ENCODE measurements around the gene LAMA2.
A peak's percentile ranks its signal among the peaks of the same experiment; 100 is the strongest.

Gene LAMA2

DNA sequence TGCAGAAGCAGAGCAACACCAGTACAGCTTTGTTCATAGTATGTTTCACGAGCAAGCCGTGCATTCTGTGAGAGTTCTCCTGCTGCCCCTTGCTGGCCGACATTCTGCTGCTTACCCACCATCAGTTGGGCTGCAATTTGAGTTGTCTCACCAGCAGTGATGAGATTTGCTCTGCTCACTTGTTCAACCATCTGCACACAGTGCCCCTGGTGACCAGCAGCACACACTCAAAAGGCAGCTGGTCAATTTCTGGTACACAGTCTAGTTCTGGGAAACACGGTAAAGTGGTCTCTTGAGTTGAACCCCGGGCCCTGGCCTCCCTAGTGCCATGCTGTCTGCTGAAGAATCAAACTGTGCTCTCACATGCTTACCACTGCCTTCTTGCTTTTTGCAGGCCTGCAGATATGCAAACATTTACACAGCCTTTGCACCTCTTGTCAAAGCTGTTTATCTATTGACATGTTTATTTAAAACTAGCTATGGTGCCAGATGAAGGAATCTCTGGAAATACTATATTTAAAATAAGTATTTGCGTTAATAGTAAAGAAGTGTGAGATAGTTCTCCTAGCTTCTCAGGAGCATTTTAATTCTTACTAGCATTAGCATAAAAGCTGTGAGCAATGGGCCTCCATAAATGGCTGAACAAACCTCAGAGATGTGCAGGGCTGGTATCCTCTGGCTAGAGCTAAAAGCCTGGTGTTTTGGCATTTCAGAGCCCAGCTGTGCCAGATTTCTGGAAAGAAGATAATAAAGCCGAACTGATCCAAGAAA lies 592.7 kb downstream of the LAMA2 start:
- DNase-seq: no peak

DNA sequence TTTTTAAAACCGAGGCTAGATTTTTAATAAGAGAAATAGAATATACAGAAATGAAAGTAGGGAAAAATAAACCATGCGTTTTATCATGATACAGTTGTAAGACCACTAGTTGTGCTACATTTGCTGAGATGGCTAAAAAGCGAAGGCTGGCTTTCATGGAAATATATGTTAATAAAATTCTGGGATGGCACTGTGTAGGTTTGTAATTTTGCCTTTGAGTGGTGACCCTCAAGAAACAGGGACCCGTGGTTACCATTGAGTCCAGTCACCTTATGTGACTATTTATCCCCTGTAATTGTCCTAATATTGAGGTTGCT lies 593.3 kb downstream of the LAMA2 start:
- DNase-seq: no peak

DNA sequence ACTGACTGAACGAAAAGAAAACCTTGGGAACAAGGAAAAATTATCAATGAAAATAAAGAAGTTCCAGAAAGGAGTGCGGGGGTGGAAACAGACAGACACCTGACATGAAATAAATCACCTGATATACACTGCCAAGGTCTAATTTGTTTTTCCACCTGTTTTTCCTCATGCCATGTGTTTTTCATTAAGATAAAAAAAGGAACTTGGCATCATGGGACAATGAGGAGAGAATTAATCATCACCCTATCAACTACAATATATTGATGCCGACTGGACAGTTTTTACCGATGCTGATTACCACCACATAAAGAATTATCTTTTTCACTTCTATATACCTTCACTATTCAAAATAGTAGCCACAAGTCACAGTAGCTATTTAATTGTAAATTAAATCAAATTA lies 593.9 kb downstream of the LAMA2 start:
- DNase-seq: no peak

DNA sequence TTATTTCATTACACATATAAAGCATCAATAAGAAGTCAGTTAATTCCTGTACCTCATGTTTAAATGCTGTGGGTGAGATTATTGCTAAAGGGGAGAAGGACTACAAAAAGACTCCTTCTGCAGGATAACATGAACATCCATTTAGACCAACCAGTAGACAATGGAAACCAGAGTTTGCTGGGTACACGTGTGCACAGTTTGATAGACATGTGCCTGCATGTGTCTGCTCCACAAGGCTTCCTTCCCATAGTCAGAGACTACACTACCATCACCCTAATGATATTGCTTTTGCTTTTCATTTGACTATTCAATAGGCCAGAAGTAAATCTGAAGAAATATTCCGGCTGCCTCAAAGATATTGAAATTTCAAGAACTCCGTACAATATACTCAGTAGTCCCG lies 595.4 kb downstream of the LAMA2 start:
- DNase-seq: no peak

- no peak for DNase-seq
These were observed 598.8 kb downstream of the LAMA2 start for GRCh38 chr6:129481706-129482105.

GRCh38 chr6:129485746-129486145 lies 602.8 kb downstream of the LAMA2 start:
- DNase-seq: no peak

GRCh38 chr6:129486327-129486726 lies 603.4 kb downstream of the LAMA2 start:
- no peak for DNase-seq

DNA sequence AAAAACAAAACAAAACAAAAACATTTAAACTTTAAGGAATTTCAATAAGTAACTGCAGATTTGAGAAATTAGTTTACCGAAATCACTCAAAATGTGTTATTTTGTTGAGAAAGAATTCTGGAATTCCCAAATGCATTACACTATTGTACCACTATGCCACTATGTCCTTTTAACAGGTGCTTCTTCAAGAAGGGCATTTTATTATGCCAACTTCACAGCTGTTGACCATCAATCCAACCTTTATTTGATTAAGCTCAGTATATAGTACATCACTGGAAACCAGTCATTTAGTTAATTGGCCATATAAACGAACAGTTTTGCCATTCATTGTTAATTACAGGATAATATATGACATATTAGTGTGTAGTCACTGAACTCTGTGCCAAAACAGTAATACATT lies 605.4 kb downstream of the LAMA2 start:
- DNase-seq: no peak

GRCh38 chr6:129489215-129489765 lies 606.4 kb downstream of the LAMA2 start:
- DNase-seq: no peak

- DNase-seq: peak; percentile 49
These were observed 607.8 kb downstream of the LAMA2 start for GRCh38 chr6:129490521-129491255.

DNA sequence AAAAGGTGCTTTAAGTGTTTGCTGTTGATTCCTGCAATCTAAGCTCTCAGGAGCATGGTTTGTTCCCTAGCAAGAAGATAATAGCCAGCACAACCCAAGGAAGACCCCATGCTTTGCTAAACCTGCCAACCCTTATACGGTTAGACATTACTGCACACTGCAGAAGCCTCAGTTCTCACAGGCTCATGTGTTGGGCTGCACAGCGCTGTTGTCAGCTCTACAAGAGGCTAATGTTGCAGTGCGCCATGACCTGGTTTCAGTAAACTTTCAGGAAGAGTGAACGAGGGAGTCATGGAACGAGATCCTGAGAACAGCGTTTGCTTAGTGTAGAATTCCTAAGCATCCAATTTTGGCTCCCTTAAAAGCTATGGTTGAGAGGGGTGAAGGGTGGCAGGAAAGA lies 608.5 kb downstream of the LAMA2 start:
- DNase-seq: no peak

DNA sequence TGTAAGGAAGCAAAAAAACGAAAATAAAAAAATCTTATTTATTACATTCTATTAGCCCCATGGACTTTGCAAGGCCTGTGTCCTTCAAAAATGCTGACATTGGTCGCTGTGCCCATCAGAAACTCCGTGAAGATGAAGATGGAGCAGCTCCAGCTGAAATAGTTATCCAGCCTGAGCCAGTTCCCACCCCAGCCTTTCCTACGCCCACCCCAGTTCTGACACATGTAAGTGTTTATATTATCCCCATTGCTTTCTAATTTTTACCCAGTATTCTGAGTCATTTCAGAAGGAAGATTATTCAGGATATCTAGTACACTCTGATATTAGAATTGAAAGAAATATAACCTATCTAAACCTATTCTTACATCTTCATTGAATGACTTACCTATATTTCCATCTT lies 609.3 kb downstream of the LAMA2 start:
- DNase-seq: no peak

- no peak for DNase-seq
These were observed 610.5 kb downstream of the LAMA2 start for GRCh38 chr6:129493354-129493902.

GRCh38 chr6:129494099-129494498 lies 611.2 kb downstream of the LAMA2 start:
- DNase-seq: no peak

DNA sequence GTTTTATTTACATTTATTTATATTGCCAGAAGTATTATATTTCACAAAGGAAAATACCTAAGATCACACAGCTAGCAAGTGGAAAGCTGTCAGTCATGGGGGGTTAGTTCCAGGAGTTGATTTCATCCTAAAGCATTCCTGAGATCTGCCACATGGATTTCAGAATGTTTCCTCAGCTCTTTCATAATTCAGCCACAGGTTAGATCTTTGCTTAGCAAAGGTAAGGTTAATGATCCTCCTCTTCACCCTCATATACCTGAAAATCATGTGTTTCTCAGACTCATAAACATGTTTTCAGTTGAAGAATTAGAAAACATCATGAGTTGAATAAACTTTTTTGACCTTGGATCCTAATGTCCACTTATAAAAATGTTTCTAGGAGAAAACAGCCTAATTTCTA lies 611.6 kb downstream of the LAMA2 start:
- no peak for DNase-seq

DNA sequence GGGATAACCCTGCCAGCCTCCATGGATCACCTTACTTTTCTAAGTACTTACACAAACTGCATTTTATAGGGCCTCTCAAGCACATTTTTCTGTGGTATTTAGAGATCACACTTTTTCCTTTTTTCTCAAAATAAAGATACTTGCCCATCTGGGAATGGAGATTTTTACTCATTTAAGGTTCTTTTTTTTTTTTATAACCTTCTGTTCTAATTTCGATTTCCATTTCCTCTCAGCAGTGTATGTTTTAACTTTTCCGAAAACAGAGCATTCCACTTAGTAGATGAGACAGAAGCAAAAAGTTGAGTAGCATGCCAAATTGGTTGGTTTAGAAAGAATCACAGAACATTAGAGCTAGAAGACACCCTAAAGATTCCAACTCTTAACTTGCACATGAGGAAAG lies 612.7 kb downstream of the LAMA2 start:
- no peak for DNase-seq

DNA sequence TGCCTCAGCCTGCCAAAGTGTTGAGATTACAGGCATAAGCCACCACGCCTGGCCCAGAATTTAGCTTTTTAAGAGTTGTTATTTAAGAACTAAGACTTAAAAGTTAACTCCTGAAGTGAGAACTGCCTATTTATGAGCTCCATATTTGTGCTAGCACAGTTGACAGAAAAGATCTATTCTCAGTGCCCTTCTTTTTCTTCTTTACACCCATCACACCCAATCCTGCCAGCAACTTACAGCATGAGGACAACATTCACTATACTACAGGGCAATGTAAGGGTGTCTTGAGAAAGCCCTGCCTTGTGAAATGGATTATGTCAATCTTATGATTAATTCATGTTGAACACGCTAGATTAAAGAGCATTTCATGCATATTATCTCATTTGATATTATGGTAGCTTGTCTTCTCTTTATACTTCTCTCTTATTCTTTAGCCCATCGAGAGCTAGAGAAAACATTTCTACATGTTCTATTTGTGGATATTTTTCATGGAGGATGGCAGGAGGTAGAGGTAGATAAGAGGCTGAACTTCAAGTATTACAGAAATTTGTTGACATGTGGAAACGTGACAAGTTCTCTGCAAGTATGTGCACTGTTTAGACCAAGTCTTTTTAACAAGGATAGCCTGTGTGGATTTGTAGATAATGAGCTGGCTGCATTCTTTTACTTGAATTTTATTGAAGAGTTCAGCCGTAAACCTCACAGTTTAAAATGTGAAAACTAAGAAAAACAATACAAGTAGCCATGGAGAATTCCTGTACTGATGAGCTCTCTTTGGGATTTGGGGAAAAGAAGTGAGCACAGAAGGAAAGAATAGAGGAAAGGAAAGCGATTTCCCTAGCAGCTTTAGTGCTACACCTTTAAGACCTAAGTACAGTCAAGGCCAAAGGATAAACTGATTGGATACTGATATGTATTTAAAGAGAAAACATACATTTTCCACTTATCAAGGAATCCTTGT lies 614.8 kb downstream of the LAMA2 start:
- no peak for DNase-seq

DNA sequence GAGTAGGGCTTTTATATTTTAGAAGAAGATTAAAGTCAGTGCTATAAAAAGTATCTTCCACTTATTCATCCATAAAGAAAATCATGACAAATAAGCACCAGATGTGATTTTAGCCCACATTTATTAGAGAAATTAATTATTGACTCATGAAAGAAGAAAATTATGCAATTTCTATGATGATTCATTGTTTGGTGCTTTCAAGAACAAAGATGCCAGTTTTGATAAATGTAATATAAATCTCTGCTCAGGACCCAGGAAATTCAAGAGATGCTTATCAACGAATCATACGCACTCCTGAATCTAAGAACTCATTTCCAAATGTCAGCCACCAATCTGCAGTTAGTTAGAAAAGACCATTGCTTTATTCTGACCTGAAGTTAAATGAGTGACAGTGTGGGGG lies 615.6 kb downstream of the LAMA2 start:
- no peak for DNase-seq

DNA sequence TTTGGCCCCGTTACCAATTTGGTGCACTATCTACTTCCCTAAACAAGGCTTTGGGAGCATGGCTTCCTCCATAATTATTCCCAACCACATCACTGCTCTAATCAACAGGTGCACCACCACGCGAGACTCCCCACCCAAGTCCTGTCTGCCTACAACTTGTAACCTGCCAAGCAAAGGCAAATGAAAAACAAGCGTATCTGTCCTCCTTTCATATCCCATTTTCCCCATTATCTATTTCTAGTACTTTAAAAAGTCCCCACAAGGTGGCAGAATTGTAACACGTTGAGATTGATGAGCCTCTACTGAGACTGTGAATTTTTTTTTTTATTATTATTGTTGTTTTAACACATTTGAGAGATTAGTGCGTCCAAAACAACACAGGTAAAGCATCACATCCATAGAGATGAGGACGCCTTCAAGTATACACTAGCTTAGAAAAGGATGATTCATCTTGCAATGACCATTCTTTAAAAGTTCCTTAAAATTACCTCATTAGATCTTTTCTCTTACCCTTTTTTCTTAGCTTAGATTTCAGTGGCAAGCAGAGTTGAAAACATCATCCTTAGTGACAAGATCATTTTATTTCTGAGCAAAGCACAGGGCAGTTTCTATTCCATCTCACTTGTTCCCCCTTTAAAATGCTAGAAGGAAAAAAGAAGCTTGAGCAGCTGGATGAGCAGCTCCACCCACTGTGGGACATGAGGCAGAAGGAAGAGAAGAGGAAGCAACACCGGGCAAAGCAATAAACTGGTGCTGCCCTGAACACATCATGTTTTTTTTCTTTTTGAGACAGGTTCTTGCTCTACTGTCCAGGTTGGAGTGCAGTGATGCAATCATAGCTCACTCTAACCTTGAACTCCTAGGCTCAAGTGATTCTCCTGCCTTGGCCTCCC lies 616.3 kb downstream of the LAMA2 start:
- DNase-seq: no peak

GRCh38 chr6:129499843-129500219 lies 616.9 kb downstream of the LAMA2 start:
- no peak for DNase-seq

DNA sequence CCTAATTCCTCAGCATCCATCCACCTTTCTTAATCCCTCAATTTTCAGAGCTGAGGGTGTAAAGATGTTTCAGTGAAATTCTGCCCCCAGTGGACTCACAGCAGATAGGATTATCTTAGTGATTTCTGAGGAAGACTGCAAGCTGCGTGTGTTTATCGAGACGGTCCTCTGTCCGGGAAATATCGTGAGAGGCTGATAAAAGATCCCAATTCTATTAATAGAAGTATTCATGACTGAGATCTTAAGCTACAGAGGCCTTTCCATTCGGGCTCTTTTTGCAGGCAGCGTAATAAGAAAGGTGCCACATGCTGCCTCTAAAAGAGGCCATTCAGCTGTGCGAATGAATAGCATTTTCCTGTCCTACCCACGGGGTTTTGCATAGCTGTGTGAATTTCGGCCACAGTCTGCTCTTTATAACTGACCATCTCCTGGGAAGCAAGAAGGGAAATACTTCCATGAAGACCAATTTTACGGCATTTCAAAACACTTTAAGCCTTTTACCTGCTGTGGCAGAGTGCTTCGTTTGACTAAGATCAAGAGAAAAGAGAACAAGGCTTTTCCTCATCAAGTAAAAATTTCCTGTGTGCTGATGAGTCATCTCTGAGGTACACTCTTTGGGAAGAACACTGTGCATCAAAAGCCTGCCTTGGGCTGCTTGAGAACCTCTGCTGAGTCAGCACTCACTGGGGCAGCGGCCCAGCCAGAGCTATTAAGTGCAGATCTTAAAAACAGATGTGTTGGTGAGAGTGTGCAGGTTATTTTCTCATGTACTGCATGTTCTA lies 618.2 kb downstream of the LAMA2 start:
- peak; percentile 90 for DNase-seq

Measured in right hindlimb (tissue), 1 donor.